K562 (cell line): ENCODE results near the gene MEF2B. TPM values are rescaled to one million over a fixed set of nuclear protein-coding genes. Genes with fewer than 3 reads are reported as not detected.

Experiments
- CHD1 ChIP-seq: fragments of 200-600 bp; sonication (generic); IDR thresholded peaks from one replicate; pipeline ENCODE4 v1.6.1; 2012; ENCODE audit warnings: mild to moderate bottlenecking, moderate library complexity, low read length, inconsistent platforms
- EGR1 ChIP-seq: fragments of 450-650 bp; conservative IDR thresholded peaks from 2 replicates; pipeline ENCODE4 v1.6.1; 2017; ENCODE audit warnings: mild to moderate bottlenecking
- ELF1 ChIP-seq: fragments of 200-800 bp; sonication (Bioruptor generic); IDR thresholded peaks from 2 replicates; pipeline ENCODE4 v1.6.1; 2016; ENCODE audit warnings: missing genetic modification characterization, missing compliant biosample characterization
- GATAD2A ChIP-seq: fragments of 450-650 bp; IDR thresholded peaks from 2 replicates; pipeline ENCODE4 v1.6.1; 2017
- HSF4 ChIP-seq: fragments of 250-450 bp; sonication (Bioruptor Pico); IDR thresholded peaks from 2 replicates; pipeline ENCODE4 v2.1.2; 2022; ENCODE audit warnings: mild to moderate bottlenecking, moderate library complexity, borderline replicate concordance
- NFXL1 ChIP-seq: fragments of 450-650 bp; formaldehyde crosslinking; IDR thresholded peaks from 2 replicates; pipeline ENCODE4 v1.4.0; 2021; ENCODE audit warnings: mild to moderate bottlenecking
- POLR3A ChIP-seq: IDR thresholded peaks from 2 replicates; pipeline ENCODE4 v1.6.1; 2011; ENCODE audit warnings: borderline replicate concordance, mild to moderate bottlenecking, moderate library complexity; ENCODE audit not compliant: insufficient read length, insufficient read depth; ENCODE audit errors: extremely low read depth
- PTBP1 ChIP-seq: fragments of 200-400 bp; formaldehyde crosslinking; IDR thresholded peaks from 2 replicates; pipeline ENCODE4 v1.6.1; 2017; ENCODE audit warnings: low read depth, low read length
- RAD21 ChIP-seq, 2 experiments: fragments of 250-450 bp in 1 of 2; fragments of 450-650 bp in 1 of 2; sonication (Bioruptor Pico) in 1 of 2; formaldehyde crosslinking in 1 of 2; IDR thresholded peaks in 1 of 2; conservative IDR thresholded peaks in 1 of 2; 2 replicates each; pipeline versions ENCODE4 v1.4.0 to v1.8.0; 2020 to 2022; ENCODE audit warnings: mild to moderate bottlenecking in 2 of 2, moderate library complexity in 1 of 2
- ZC3H8 ChIP-seq: fragments of 450-650 bp; IDR thresholded peaks from 2 replicates; pipeline ENCODE4 v1.6.1; 2017
- ZNF23 ChIP-seq: fragments of 250-450 bp; sonication (Bioruptor Pico); IDR thresholded peaks from 2 replicates; pipeline ENCODE4 v1.4.0; 2020; ENCODE audit warnings: mild to moderate bottlenecking
- ZNF3 ChIP-seq: fragments of 250-450 bp; sonication (Bioruptor Pico); IDR thresholded peaks from 2 replicates; pipeline ENCODE4 v1.5.0; 2021; ENCODE audit warnings: mild to moderate bottlenecking, moderate library complexity
- ZNF444 ChIP-seq: fragments of 250-450 bp; sonication (Bioruptor Pico); IDR thresholded peaks from 2 replicates; pipeline ENCODE4 v1.4.0; 2020; ENCODE audit warnings: mild to moderate bottlenecking, moderate library complexity
- ZNF699 ChIP-seq: fragments of 250-450 bp; sonication (Bioruptor Pico); IDR thresholded peaks from 2 replicates; pipeline ENCODE4 v1.8.0; 2021; ENCODE audit warnings: mild to moderate bottlenecking, moderate library complexity; ENCODE audit not compliant: insufficient replicate concordance
- polyA plus RNA-seq, 8 experiments: library from polyadenylated mRNA; depleted of rRNA in 4 of 8; stranded (reverse) in 5 of 8; unstranded in 3 of 8; fragments of >200 nt; fragmentation: Nextera tagmentation in 2 of 8; fragmentation: Illumina TruSeq in 1 of 8; extraction: Ambion mirVana in 2 of 8; extraction: Trizol in 1 of 8; gene quantifications; 2 replicates each; pipeline versions ENCODE4 v1.2.1 to v1.2.3, GENCODE V29; 2011 to 2014; ENCODE audit warnings: inconsistent platforms in 1 of 8, missing spikeins in 1 of 8
- total RNA-seq, 7 experiments: library from RNA; depleted of rRNA in 6 of 7; stranded (reverse); fragments of >200 nt in 6 of 7; fragmentation: Illumina TruSeq in 2 of 7; extraction: Trizol in 2 of 7; gene quantifications; 2 replicates each; pipeline versions ENCODE4 v1.2.1 to v1.2.3, GENCODE V29; 2011 to 2021; ENCODE audit warnings: low replicate concordance in 1 of 7
- TF ChIP-seq, protein P1 (sequence below): fragments of 450-650 bp; formaldehyde crosslinking; IDR thresholded peaks from 2 replicates; pipeline ENCODE4 v1.4.0; 2020; ENCODE audit warnings: mild to moderate bottlenecking, moderate library complexity
- TF ChIP-seq, protein P2 (sequence below): fragments of 250-450 bp; sonication (Bioruptor Pico); IDR thresholded peaks from 2 replicates; pipeline ENCODE4 v1.5.0; 2020; ENCODE audit warnings: mild to moderate bottlenecking
- TF ChIP-seq, protein P3 (sequence below), 2 experiments: fragments of 450-650 bp in 1 of 2; IDR thresholded peaks; 2 replicates each; pipeline ENCODE4 v1.6.1; 2011 to 2017; ENCODE audit warnings: low read depth in 2 of 2, antibody characterized with exemption in 1 of 2, borderline replicate concordance in 1 of 2, low read length in 1 of 2, mild to moderate bottlenecking in 1 of 2, mixed read lengths in 1 of 2; ENCODE audit not compliant: control insufficient read depth in 1 of 2
- TF ChIP-seq, protein P4 (sequence below), 2 experiments: fragments of 150-350 bp in 1 of 2; IDR thresholded peaks; 2 replicates each; pipeline ENCODE4 v1.6.1; 2012 to 2016; ENCODE audit warnings: low read depth in 2 of 2, low read length in 2 of 2, mild to moderate bottlenecking in 1 of 2, moderate library complexity in 1 of 2
- TF ChIP-seq, protein P5 (sequence below): fragments of 250-450 bp; sonication (Bioruptor Pico); IDR thresholded peaks from 2 replicates; pipeline ENCODE4 v1.8.0; 2022; ENCODE audit warnings: moderate library complexity, mild to moderate bottlenecking, inconsistent platforms

MEF2B gene
- total and polyA plus RNA-seq, 9 of the 15 experiments (the other 6 are each of a cell fraction or from before 2014, with no cell fraction given) = 0.14 to 1.9 (median 0.71) TPM; not detected in 3

DNA sequence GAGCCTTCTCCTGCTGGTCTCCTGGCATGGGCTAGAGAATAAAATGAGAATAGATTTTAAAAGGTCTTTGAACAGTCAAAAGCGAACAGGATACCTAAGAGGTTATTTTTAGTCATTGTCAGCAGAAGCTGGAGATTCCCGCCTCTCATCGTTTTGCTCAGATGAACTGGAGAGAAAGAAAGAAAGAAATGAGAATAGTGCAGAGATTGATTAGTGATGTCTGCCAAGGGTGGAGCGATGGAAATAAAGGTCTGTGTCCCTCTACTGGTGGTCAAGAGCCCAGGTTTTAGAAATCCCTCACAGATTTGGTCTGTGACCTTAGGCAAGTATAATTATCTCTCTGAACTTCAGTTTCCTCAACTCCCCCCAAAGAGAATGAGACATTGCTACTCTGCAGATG lies 47.0 kb upstream of the MEF2B start (continued):
- TF ChIP-seq, protein P1, sequence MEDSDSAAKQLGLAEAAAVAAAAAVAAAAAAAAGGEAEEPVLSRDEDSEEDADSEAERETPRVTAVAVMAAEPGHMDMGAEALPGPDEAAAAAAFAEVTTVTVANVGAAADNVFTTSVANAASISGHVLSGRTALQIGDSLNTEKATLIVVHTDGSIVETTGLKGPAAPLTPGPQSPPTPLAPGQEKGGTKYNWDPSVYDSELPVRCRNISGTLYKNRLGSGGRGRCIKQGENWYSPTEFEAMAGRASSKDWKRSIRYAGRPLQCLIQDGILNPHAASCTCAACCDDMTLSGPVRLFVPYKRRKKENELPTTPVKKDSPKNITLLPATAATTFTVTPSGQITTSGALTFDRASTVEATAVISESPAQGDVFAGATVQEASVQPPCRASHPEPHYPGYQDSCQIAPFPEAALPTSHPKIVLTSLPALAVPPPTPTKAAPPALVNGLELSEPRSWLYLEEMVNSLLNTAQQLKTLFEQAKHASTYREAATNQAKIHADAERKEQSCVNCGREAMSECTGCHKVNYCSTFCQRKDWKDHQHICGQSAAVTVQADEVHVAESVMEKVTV (CRISPR knock-in tag) = no peak
- TF ChIP-seq, protein P2, sequence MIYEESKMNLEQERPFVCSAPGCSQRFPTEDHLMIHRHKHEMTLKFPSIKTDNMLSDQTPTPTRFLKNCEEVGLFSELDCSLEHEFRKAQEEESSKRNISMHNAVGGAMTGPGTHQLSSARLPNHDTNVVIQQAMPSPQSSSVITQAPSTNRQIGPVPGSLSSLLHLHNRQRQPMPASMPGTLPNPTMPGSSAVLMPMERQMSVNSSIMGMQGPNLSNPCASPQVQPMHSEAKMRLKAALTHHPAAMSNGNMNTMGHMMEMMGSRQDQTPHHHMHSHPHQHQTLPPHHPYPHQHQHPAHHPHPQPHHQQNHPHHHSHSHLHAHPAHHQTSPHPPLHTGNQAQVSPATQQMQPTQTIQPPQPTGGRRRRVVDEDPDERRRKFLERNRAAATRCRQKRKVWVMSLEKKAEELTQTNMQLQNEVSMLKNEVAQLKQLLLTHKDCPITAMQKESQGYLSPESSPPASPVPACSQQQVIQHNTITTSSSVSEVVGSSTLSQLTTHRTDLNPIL (CRISPR knock-in tag) = no peak
- TF ChIP-seq, protein P3, sequence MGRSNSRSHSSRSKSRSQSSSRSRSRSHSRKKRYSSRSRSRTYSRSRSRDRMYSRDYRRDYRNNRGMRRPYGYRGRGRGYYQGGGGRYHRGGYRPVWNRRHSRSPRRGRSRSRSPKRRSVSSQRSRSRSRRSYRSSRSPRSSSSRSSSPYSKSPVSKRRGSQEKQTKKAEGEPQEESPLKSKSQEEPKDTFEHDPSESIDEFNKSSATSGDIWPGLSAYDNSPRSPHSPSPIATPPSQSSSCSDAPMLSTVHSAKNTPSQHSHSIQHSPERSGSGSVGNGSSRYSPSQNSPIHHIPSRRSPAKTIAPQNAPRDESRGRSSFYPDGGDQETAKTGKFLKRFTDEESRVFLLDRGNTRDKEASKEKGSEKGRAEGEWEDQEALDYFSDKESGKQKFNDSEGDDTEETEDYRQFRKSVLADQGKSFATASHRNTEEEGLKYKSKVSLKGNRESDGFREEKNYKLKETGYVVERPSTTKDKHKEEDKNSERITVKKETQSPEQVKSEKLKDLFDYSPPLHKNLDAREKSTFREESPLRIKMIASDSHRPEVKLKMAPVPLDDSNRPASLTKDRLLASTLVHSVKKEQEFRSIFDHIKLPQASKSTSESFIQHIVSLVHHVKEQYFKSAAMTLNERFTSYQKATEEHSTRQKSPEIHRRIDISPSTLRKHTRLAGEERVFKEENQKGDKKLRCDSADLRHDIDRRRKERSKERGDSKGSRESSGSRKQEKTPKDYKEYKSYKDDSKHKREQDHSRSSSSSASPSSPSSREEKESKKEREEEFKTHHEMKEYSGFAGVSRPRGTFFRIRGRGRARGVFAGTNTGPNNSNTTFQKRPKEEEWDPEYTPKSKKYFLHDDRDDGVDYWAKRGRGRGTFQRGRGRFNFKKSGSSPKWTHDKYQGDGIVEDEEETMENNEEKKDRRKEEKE (IDR thresholded peaks at IDR 0.05; ENCODE audit: borderline replicate concordance in 1 of 2, control insufficient read depth in 1 of 2, low read depth in 2 of 2, low read length in 1 of 2) = no peak
- TF ChIP-seq, protein P4, sequence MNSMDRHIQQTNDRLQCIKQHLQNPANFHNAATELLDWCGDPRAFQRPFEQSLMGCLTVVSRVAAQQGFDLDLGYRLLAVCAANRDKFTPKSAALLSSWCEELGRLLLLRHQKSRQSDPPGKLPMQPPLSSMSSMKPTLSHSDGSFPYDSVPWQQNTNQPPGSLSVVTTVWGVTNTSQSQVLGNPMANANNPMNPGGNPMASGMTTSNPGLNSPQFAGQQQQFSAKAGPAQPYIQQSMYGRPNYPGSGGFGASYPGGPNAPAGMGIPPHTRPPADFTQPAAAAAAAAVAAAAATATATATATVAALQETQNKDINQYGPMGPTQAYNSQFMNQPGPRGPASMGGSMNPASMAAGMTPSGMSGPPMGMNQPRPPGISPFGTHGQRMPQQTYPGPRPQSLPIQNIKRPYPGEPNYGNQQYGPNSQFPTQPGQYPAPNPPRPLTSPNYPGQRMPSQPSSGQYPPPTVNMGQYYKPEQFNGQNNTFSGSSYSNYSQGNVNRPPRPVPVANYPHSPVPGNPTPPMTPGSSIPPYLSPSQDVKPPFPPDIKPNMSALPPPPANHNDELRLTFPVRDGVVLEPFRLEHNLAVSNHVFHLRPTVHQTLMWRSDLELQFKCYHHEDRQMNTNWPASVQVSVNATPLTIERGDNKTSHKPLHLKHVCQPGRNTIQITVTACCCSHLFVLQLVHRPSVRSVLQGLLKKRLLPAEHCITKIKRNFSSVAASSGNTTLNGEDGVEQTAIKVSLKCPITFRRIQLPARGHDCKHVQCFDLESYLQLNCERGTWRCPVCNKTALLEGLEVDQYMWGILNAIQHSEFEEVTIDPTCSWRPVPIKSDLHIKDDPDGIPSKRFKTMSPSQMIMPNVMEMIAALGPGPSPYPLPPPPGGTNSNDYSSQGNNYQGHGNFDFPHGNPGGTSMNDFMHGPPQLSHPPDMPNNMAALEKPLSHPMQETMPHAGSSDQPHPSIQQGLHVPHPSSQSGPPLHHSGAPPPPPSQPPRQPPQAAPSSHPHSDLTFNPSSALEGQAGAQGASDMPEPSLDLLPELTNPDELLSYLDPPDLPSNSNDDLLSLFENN (IDR thresholded peaks at IDR 0.05; ENCODE audit: low read depth in 2 of 2, low read length in 2 of 2) = peak in 1 of 2 experiments; percentile 88; a peak in 2 of 4 replicates
- TF ChIP-seq ZC3H8 (no peak), ZNF699 (no peak), NFXL1 (CRISPR knock-in tag) (no peak), EGR1 (no peak), POLR3A (no peak), RAD21 (CRISPR knock-in tag; conservative IDR thresholded peaks at IDR 0.05 in 1 of 2, IDR thresholded peaks at IDR 0.05 in 1 of 2) (peak in 1 of 2 experiments; percentile 42; a peak in 2 of 4 replicates), PTBP1 (no peak), ZNF3 (no peak), ZNF444 (CRISPR knock-in tag) (no peak), ELF1 (no peak), GATAD2A (no peak), ZNF23 (CRISPR knock-in tag) (peak; percentile 98), HSF4 (CRISPR knock-in tag) (no peak), CHD1 (no peak)
- TF ChIP-seq, protein P5, sequence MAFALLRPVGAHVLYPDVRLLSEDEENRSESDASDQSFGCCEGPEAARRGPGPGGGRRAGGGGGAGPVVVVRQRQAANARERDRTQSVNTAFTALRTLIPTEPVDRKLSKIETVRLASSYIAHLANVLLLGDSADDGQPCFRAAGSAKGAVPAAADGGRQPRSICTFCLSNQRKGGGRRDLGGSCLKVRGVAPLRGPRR (CRISPR knock-in tag) = no peak
